Brain microvascular endothelial cell (primary cell): ENCODE results near the gene SERPINC1.

ENCODE experiments used
- DNase-seq: peaks from one replicate; pipeline ENCODE4 v3.0.0-alpha.2; 2020
- H3K27ac ChIP-seq: fragments of 250-450 bp; sonication (Bioruptor Pico); 2 replicates; pipeline ENCODE4 v1.5.1; 2020; ENCODE audit warnings: mild to moderate bottlenecking, moderate library complexity
- H3K27me3 ChIP-seq: fragments of 250-450 bp; sonication (Bioruptor Pico); replicated peaks from 2 replicates; pipeline ENCODE4 v1.5.1; 2020; ENCODE audit warnings: mild to moderate bottlenecking
- H3K36me3 ChIP-seq: fragments of 250-450 bp; sonication (Bioruptor Pico); replicated peaks from 2 replicates; pipeline ENCODE4 v1.5.1; 2020; ENCODE audit warnings: mild to moderate bottlenecking
- H3K4me3 ChIP-seq: 2 replicates; pipeline ENCODE4 v1.5.1; 2011; ENCODE audit warnings: low read depth, mild to moderate bottlenecking, control low read depth, low read length, moderate library complexity
- in situ Hi-C: cut with HindIII; loops from 2 replicates; pipeline ENCODE4 v1.10.0; 2017; ENCODE audit warnings: low sequenced_read_pairs, low pct_ligation_motif_present
- TF ChIP-seq, protein P1 (sequence below): IDR thresholded peaks from 2 replicates; pipeline ENCODE4 v1.5.1; 2011; ENCODE audit warnings: low read depth, mild to moderate bottlenecking, moderate library complexity, low read length, control low read depth, inconsistent platforms; ENCODE audit errors: missing control alignments

Gene SERPINC1

DNA sequence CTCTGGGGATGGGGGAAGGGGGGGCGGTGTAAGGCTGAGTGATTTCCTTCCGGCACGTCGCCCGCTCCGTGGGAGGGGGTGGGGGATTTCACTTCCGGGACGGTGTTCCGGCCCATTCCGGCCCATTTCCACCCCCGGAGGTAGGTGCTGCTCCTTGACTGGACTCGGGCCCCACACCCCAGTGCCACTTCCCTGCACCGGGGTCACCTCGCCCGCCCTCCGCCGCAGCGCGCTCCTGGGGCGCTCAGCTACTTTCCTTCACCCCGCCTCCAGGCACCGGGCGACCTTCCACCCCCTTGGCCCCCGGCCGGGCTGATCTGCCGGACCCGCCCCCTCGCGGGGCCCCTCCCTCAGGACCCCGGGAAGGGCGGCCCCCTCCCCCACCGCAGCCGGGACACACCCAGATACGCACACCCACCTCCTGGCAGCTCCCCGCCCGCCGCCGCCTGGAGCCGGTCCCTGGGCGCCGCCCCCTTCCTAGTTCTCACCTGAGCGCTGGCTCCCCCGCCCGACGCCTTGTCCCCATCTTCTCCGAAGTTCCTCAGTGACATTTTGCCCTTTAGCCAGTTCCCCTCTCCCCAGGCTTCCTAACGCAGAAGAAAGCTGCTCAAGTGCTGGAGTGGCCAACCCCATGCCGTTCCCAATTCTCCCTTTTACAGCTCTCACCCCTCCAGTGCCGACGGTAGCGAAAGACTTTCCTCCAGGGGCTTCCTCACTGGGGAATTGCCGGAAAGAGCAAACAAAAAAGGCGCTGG lies 48.7 kb downstream of the SERPINC1 start, which contains the start of gene ZBTB37:
Gene ZBTB37 (plus strand): TSS at position 115 of the 755 bp plus-strand sequence. CDS start 1,846 bp downstream, outside the sequence.
- Histone ChIP-seq H3K27ac (peak within 1 kb of the TSS; percentile 70), H3K27me3 (no peaks in the 10 kb centered on the region), H3K36me3 (peaks cover 44% of the 10 kb centered on the region), H3K4me3 (peak within 1 kb of the TSS; percentile 95)
- in situ Hi-C loops, result no loop called here
- TF ChIP-seq, protein P1, sequence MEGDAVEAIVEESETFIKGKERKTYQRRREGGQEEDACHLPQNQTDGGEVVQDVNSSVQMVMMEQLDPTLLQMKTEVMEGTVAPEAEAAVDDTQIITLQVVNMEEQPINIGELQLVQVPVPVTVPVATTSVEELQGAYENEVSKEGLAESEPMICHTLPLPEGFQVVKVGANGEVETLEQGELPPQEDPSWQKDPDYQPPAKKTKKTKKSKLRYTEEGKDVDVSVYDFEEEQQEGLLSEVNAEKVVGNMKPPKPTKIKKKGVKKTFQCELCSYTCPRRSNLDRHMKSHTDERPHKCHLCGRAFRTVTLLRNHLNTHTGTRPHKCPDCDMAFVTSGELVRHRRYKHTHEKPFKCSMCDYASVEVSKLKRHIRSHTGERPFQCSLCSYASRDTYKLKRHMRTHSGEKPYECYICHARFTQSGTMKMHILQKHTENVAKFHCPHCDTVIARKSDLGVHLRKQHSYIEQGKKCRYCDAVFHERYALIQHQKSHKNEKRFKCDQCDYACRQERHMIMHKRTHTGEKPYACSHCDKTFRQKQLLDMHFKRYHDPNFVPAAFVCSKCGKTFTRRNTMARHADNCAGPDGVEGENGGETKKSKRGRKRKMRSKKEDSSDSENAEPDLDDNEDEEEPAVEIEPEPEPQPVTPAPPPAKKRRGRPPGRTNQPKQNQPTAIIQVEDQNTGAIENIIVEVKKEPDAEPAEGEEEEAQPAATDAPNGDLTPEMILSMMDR, result no peak
- DNase-seq, result peak; percentile 40

DNA sequence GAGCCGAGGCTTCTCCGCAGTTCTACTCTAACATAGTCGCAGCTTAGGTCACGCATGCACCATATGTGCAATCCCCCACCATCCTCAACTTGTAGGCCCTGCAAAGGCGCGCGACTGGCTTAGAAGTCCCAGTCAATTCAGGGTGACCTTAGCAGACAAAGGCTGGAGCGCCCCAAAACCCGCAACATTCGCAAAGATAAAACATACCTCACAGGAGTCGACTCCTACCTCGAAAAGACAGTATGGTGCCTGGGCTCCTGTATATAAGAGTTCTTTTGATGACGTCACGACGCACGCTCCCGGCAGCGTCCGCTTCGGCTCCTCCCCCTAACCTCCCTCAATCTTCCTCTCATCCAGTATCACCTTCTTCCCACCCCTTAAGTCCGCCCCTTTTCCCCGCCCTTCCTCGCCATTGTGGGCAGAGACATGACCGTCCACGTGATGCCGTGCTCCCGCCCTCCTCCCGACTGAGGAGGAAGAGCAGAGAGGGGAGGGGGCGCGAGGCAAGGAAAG lies 49.3 kb downstream of the SERPINC1 start, which contains the start of gene GAS5:
Gene GAS5 (minus strand): TSS at position 237 of the 513 bp plus-strand sequence.
- DNase-seq, result peak; percentile 99
- Histone ChIP-seq H3K27me3 (no peaks in the 10 kb centered on the region), H3K4me3 (peak within 1 kb of the TSS; percentile 95), H3K36me3 (peaks cover 50% of the 10 kb centered on the region), H3K27ac (peak within 1 kb of the TSS; percentile 70)
- TF ChIP-seq, protein P1, result no peak
- in situ Hi-C loops, result no loop called here

DNA sequence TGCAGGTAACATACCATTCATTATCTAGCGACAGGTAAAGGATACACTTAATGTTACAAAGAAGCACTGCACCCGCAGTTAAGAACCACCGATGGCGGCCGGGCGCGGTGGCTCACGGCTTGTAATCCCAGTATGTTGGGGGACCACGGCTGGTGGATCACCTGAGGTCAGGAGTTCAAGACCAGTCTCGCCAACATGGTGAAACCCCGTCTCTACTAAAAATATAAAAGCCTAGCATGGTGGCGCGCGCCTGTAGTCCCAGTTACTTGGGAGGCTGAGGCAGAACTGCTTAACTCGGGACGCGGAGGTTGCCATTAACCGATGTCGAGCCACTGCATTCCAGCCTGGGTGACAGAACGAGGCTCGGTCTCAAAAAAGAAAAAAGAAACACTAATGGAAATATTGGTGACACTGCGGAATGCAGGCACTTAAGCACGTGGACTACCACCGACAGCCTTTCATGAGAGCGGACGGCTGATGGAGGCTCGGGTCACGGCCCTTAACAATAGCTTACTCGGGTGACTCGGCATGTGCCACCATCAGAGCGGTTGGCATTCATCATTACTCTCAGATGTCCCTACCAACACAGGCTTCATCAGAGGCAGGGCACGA lies 49.9 kb downstream of the SERPINC1 start:
- in situ Hi-C loops, result no loop called here
- H3K27ac ChIP-seq, result peak overlapping the region; percentile 70
- H3K27me3 ChIP-seq, result no peaks in the 10 kb centered on the region
- TF ChIP-seq, protein P1, result no peak
- peaks cover 56% of the 10 kb centered on the region for H3K36me3 ChIP-seq
- H3K4me3 ChIP-seq, result peak overlapping the region; percentile 95
- DNase-seq, result no peak

DNA sequence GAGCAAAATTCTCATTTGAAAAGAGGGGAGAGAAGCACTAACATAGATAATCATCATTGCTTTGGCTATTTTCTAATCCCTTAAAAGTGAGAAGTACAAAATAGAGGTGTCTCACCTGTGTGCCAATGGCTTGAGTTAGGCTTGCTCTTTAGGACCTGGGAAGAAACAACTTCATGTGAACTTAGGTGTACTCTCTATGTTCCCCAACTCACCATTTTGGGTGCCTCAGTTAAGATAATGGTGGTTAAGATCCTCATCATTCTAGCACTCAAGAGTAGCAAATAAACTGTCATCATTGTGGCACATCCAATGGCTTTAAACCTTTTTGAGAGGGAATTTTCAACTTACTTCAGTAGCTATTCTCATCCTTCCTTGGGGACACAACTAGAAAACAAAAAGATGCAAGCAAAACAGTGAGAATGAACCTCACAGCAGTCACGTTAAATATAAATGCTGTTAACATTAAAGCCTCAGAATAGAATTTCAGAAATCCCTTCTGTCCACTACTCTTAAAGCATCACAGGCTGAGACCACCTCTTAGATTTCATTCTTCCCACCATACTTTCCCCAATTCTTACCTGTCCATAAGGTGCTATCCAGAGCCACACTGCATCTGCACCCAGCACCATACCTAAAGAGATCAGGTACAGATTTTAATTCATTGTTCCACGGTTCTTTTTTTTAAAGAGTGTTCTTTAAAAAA lies 50.6 kb downstream of the SERPINC1 start:
- Histone ChIP-seq H3K27me3 (no peaks in the 10 kb centered on the region), H3K27ac (peak overlapping the region; percentile 70), H3K4me3 (peak overlapping the region; percentile 95), H3K36me3 (peaks cover 57% of the 10 kb centered on the region)
- in situ Hi-C loops, result no loop called here
- DNase-seq, result no peak
- TF ChIP-seq, protein P1, result no peak

DNA sequence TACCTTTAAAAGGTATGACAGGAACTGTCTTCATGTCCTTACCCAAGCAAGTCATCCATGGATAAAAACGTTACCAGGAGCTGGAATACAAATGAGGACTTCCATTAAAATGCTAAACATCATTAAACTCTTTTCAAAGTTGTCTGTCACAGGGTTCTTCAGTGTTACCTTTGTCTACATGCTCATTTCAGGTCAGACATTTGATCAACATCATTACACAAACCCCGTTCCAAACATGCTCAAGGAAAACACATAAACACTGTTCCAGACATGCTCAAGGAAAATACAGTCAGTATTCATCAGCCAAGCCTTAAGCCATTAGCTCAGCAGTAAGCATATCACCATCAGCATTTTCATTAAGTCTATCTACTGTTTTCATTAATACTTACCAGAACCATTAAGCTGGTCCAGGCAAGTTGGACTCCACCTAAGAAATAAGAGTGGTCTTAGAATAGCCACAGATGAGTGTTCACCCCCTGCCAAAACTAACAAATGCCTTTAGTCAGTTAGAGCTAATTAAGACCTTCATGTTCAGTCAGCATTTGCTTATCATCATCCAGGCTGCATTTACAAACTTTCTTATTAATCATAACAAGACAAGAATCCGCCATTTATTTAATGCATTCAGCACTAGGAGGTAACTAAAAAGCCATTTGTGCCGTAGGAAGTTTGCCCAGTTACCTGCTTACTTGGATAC lies 51.5 kb downstream of the SERPINC1 start:
- in situ Hi-C loops, result no loop called here
- TF ChIP-seq, protein P1, result no peak
- H3K27ac ChIP-seq, result peak overlapping the region; percentile 17
- peak overlapping the region; percentile 95 for H3K4me3 ChIP-seq
- no peaks in the 10 kb centered on the region for H3K27me3 ChIP-seq
- DNase-seq, result no peak
- peaks cover 53% of the 10 kb centered on the region for H3K36me3 ChIP-seq
